ENCODE data around the gene ADAMTSL3.

DNA sequence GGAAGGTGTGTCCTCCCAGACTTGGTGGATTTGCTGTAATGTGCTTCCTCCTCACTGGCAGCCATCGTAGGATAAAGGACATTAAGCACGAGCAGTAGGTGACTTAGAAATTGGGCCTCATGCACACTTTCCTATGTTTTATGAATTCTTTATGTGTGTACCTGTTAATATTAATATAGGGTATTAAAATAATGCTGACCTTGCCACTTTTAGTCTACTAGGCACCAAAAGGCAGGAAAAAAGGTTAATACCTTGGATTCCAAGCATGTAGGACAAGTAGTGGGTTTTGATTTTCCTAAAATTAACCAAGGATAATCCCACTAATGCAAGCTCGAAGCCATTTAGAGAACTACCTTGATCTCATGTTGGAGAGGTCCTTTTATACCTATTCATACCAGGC is 55.9 kb downstream of the ADAMTSL3 start:
- TF ChIP-seq, protein P1, sequence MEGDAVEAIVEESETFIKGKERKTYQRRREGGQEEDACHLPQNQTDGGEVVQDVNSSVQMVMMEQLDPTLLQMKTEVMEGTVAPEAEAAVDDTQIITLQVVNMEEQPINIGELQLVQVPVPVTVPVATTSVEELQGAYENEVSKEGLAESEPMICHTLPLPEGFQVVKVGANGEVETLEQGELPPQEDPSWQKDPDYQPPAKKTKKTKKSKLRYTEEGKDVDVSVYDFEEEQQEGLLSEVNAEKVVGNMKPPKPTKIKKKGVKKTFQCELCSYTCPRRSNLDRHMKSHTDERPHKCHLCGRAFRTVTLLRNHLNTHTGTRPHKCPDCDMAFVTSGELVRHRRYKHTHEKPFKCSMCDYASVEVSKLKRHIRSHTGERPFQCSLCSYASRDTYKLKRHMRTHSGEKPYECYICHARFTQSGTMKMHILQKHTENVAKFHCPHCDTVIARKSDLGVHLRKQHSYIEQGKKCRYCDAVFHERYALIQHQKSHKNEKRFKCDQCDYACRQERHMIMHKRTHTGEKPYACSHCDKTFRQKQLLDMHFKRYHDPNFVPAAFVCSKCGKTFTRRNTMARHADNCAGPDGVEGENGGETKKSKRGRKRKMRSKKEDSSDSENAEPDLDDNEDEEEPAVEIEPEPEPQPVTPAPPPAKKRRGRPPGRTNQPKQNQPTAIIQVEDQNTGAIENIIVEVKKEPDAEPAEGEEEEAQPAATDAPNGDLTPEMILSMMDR (conservative IDR thresholded peaks at IDR 0.05): no peak
- TF ChIP-seq ZFX (IDR thresholded peaks at IDR 0.05): no peak

Data from C4-2B (cell line).